H9 (cell line): ENCODE data around the gene MAPT. TPM values are rescaled to one million over a fixed set of nuclear protein-coding genes. Genes with fewer than 3 reads are reported as not detected.

Experiments used
- DNase-seq: peaks from one replicate; pipeline ENCODE4 v3.0.0-alpha.2; 2017
- H2AFZ ChIP-seq: one replicate; pipeline ENCODE4 v1.6.1; 2013; ENCODE audit warnings: mild to moderate bottlenecking, low read length, control low read depth, moderate library complexity
- H2AK5ac ChIP-seq: 2 replicates; pipeline ENCODE4 v1.6.1; 2013; ENCODE audit warnings: low read length, control low read depth, mixed read lengths; ENCODE audit not compliant: insufficient read length
- H2BK120ac ChIP-seq: one replicate; pipeline ENCODE4 v1.6.1; 2013; ENCODE audit warnings: low read depth, mild to moderate bottlenecking, low read length, control low read depth, inconsistent platforms; ENCODE audit not compliant: poor library complexity, severe bottlenecking
- H2BK12ac ChIP-seq: 2 replicates; pipeline ENCODE4 v1.6.1; 2013; ENCODE audit warnings: low read length, control low read depth, mixed read lengths, low read depth; ENCODE audit not compliant: insufficient read length
- H2BK15ac ChIP-seq: 2 replicates; pipeline ENCODE4 v1.6.1; 2013; ENCODE audit warnings: low read depth, low read length, control low read depth
- H2BK20ac ChIP-seq: one replicate; pipeline ENCODE4 v1.6.1; 2013; ENCODE audit warnings: low read depth, mild to moderate bottlenecking, low read length, control low read depth, inconsistent platforms; ENCODE audit not compliant: poor library complexity, severe bottlenecking
- H2BK5ac ChIP-seq: 2 replicates; pipeline ENCODE4 v1.6.1; 2013; ENCODE audit warnings: low read length, control low read depth, mixed read lengths; ENCODE audit not compliant: insufficient read length
- H3K14ac ChIP-seq: 2 replicates; pipeline ENCODE4 v1.6.1; 2013; ENCODE audit warnings: low read length, control low read depth; ENCODE audit not compliant: insufficient read depth
- H3K18ac ChIP-seq: 2 replicates; pipeline ENCODE4 v1.6.1; 2013; ENCODE audit warnings: low read depth, mild to moderate bottlenecking, mixed read lengths, low read length, control low read depth; ENCODE audit not compliant: insufficient read length
- H3K23ac ChIP-seq: 2 replicates; pipeline ENCODE4 v1.6.1; 2013; ENCODE audit warnings: low read length, control low read depth, mixed read lengths, low read depth; ENCODE audit not compliant: insufficient read length
- H3K23me2 ChIP-seq: 2 replicates; pipeline ENCODE4 v1.6.1; 2013; ENCODE audit warnings: low read depth, mild to moderate bottlenecking, mixed read lengths, low read length, control low read depth; ENCODE audit not compliant: insufficient read length, poor library complexity, severe bottlenecking
- H3K27ac ChIP-seq: 2 replicates; pipeline ENCODE4 v1.5.1; 2013; ENCODE audit warnings: low read length, control low read depth, mixed read lengths, low read depth; ENCODE audit not compliant: insufficient read length
- H3K27me3 ChIP-seq: 2 replicates; pipeline ENCODE4 v1.6.1; 2013; ENCODE audit warnings: low read length, control low read depth, inconsistent platforms; ENCODE audit not compliant: insufficient read depth
- H3K4ac ChIP-seq: 2 replicates; pipeline ENCODE4 v1.6.1; 2013; ENCODE audit warnings: low read depth, mild to moderate bottlenecking, control low read depth, inconsistent platforms, low read length, moderate library complexity
- H3K4me1 ChIP-seq: 2 replicates; pipeline ENCODE4 v1.6.1; 2013; ENCODE audit warnings: low read length, control low read depth, inconsistent platforms; ENCODE audit not compliant: insufficient read depth
- H3K4me2 ChIP-seq: 2 replicates; pipeline ENCODE4 v1.6.1; 2013; ENCODE audit warnings: low read length, control low read depth, mixed read lengths; ENCODE audit not compliant: insufficient read length, insufficient read depth
- H3K56ac ChIP-seq: 2 replicates; pipeline ENCODE4 v1.6.1; 2013; ENCODE audit warnings: low read depth, mild to moderate bottlenecking, mixed read lengths, low read length, control low read depth; ENCODE audit not compliant: insufficient read length
- H3K79me1 ChIP-seq: 2 replicates; pipeline ENCODE4 v1.6.1; 2013; ENCODE audit warnings: low read depth, mild to moderate bottlenecking, moderate library complexity, low read length, control low read depth, inconsistent platforms; ENCODE audit not compliant: insufficient read depth, poor library complexity, severe bottlenecking
- H3K79me2 ChIP-seq: 2 replicates; pipeline ENCODE4 v1.6.1; 2013; ENCODE audit warnings: low read length, control low read depth, inconsistent platforms; ENCODE audit not compliant: insufficient read depth
- H3K9ac ChIP-seq: 2 replicates; pipeline ENCODE4 v1.6.1; 2013; ENCODE audit warnings: low read length, control low read depth, mixed read lengths; ENCODE audit not compliant: insufficient read length; ENCODE audit errors: extremely low read depth
- H3K9me3 ChIP-seq: one replicate; pipeline ENCODE4 v1.6.1; 2013; ENCODE audit warnings: low read depth, low read length, inconsistent platforms; ENCODE audit not compliant: control insufficient read depth
- H3T11ph ChIP-seq: one replicate; pipeline ENCODE4 v1.6.1; 2013; ENCODE audit warnings: mild to moderate bottlenecking, low read length, control low read depth, inconsistent platforms
- H4K20me1 ChIP-seq: one replicate; pipeline ENCODE4 v1.6.1; 2013; ENCODE audit not compliant: control insufficient read depth, insufficient read length, insufficient read depth
- H4K5ac ChIP-seq: 2 replicates; pipeline ENCODE4 v1.6.1; 2013; ENCODE audit warnings: low read depth, mild to moderate bottlenecking, mixed read lengths, low read length, control low read depth; ENCODE audit not compliant: insufficient read length
- H4K8ac ChIP-seq: replicated peaks from 2 replicates; pipeline ENCODE4 v1.6.1; 2013; ENCODE audit warnings: low read length, control low read depth, mixed read lengths, low read depth; ENCODE audit not compliant: insufficient read length
- H4K91ac ChIP-seq: 2 replicates; pipeline ENCODE4 v1.6.1; 2013; ENCODE audit warnings: low read depth, mild to moderate bottlenecking, moderate library complexity, mixed read lengths, low read length, control low read depth; ENCODE audit not compliant: insufficient read length
- H3K27ac Mint-ChIP-seq, 3 experiments: 2 replicates in 2 of 3; 3 replicates in 1 of 3; pipeline ENCODE4 v1.8.0; 2020 to 2021; ENCODE audit warnings: mixed read lengths in 3 of 3, mild to moderate bottlenecking in 1 of 3, moderate library complexity in 1 of 3
- H3K27me3 Mint-ChIP-seq: 2 replicates; pipeline ENCODE4 v1.8.0; 2021; ENCODE audit warnings: low read depth, mild to moderate bottlenecking, moderate library complexity, mixed read lengths
- H3K36me3 Mint-ChIP-seq, 3 experiments: 2 replicates in 2 of 3; 3 replicates in 1 of 3; pipeline ENCODE4 v1.8.0; 2020 to 2021; ENCODE audit warnings: low read depth in 3 of 3, mixed read lengths in 3 of 3; ENCODE audit not compliant: insufficient read depth in 1 of 3
- H3K4me1 Mint-ChIP-seq, 2 experiments: 2 replicates each; pipeline ENCODE4 v1.8.0; 2020; ENCODE audit warnings: mixed read lengths in 2 of 2
- H3K4me3 Mint-ChIP-seq, 2 experiments: 2 replicates in 1 of 2; 3 replicates in 1 of 2; pipeline ENCODE4 v1.8.0; 2020 to 2021; ENCODE audit warnings: mild to moderate bottlenecking in 2 of 2, mixed read lengths in 2 of 2, moderate library complexity in 1 of 2
- H3K9me3 Mint-ChIP-seq, 2 experiments: 2 replicates in 1 of 2; 3 replicates in 1 of 2; pipeline ENCODE4 v1.8.0; 2020; ENCODE audit warnings: mild to moderate bottlenecking in 2 of 2, mixed read lengths in 2 of 2, moderate library complexity in 1 of 2
- WGBS: extraction: QIAGEN DNeasy Blood & Tissue Kit; methylation state at CpG from one replicate; pipeline ENCODE4 v1.1.7; 2013; ENCODE audit warnings: missing lambda C conversion rate, low lambda C conversion rate, mixed read lengths; ENCODE audit not compliant: insufficient read length; ENCODE audit errors: extremely low coverage; 5-methylcytosine and 5-hydroxymethylcytosine counted together
- total RNA-seq: library from RNA; stranded (reverse); gene quantifications from 2 replicates; pipeline ENCODE4 v1.2.1, GENCODE V29; 2021
- TF ChIP-seq, protein P1 (sequence below): fragments of 200-600 bp; sonication (generic); conservative IDR thresholded peaks from 3 replicates; pipeline ENCODE4 v1.8.0; 2021; ENCODE audit warnings: antibody characterized with exemption, mild to moderate bottlenecking

The MAPT gene
- total RNA-seq, 1 experiment from 2014 or later: 1.6 TPM

DNA sequence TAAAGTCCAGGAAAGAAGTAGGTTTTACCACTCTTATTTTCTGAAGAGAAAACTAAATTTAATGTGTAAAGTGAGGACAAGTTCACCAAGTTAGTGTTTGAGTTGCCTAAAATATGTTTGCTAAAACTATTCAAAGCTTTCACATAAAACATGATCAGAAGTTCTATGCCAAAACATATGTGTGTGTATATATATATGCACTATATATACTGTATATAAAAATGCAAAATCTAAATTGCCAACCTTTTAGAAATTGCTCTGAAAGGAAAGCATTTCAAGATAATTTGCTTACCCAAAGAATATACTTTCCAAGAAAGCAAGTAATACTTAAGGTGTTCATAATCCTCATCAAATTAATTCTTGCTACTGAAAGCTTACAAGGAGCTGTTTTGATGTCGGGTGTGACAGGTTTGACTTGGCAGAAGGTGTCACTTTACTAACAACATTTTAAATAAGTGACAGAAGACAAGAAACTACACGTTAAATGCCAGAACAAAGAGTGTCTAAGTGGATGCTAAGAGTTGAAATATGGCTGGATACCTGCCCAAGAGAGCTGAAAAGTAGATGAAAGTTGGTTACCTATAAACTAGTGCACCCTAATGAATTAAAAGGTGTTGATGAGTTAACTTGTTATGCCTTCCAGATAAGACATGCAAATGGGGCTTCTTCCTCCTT, 72.4 kb downstream of the MAPT start:
- no peak overlapping the region for H2BK15ac ChIP-seq
- WGBS: no CpG with 5 or more reads among the region's 2 CpGs
- no peaks in the 10 kb centered on the region for H3K23me2 ChIP-seq
- H3K4me1 Mint-ChIP-seq: peaks cover 0 to 4% of the 10 kb centered on the region in 2 experiments; a peak in 1 of 4 replicates
- no peak overlapping the region for H3T11ph ChIP-seq
- no peak overlapping the region for H2BK120ac ChIP-seq
- H3K27ac ChIP-seq: no peak overlapping the region
- no peak overlapping the region for H3K14ac ChIP-seq
- no peaks in the 10 kb centered on the region for H3K27me3 ChIP-seq
- H3K36me3 Mint-ChIP-seq: no peaks in the 10 kb centered on the region
- H3K56ac ChIP-seq: no peak overlapping the region
- no peaks in the 10 kb centered on the region for H3K79me1 ChIP-seq
- H3K4me2 ChIP-seq: no peak overlapping the region
- H4K5ac ChIP-seq: no peak overlapping the region
- TF ChIP-seq, protein P1, sequence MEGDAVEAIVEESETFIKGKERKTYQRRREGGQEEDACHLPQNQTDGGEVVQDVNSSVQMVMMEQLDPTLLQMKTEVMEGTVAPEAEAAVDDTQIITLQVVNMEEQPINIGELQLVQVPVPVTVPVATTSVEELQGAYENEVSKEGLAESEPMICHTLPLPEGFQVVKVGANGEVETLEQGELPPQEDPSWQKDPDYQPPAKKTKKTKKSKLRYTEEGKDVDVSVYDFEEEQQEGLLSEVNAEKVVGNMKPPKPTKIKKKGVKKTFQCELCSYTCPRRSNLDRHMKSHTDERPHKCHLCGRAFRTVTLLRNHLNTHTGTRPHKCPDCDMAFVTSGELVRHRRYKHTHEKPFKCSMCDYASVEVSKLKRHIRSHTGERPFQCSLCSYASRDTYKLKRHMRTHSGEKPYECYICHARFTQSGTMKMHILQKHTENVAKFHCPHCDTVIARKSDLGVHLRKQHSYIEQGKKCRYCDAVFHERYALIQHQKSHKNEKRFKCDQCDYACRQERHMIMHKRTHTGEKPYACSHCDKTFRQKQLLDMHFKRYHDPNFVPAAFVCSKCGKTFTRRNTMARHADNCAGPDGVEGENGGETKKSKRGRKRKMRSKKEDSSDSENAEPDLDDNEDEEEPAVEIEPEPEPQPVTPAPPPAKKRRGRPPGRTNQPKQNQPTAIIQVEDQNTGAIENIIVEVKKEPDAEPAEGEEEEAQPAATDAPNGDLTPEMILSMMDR: no peak
- no peak overlapping the region for H2BK12ac ChIP-seq
- H2AK5ac ChIP-seq: no peak overlapping the region
- H3K4ac ChIP-seq: no peak overlapping the region
- H2BK5ac ChIP-seq: no peak overlapping the region
- no peak overlapping the region for H4K91ac ChIP-seq
- no peak overlapping the region for H2BK20ac ChIP-seq
- peak overlapping the region in 1 of 3 experiments; percentile 41; a peak in 1 of 7 replicates for H3K27ac Mint-ChIP-seq
- no peak overlapping the region for H3K4me3 Mint-ChIP-seq
- H3K9ac ChIP-seq: no peak overlapping the region
- no peaks in the 10 kb centered on the region for H4K20me1 ChIP-seq
- no peaks in the 10 kb centered on the region for H3K4me1 ChIP-seq
- no peaks in the 10 kb centered on the region for H3K9me3 ChIP-seq
- no peaks in the 10 kb centered on the region; a peak in 1 of 5 replicates for H3K9me3 Mint-ChIP-seq
- no peak overlapping the region for H3K23ac ChIP-seq
- H3K27me3 Mint-ChIP-seq: peaks cover 27% of the 10 kb centered on the region
- no peaks in the 10 kb centered on the region for H3K79me2 ChIP-seq
- no peak overlapping the region for H2AFZ ChIP-seq
- no peak overlapping the region for H4K8ac ChIP-seq
- no peak for DNase-seq
- no peak overlapping the region for H3K18ac ChIP-seq
